ENCODE measurements around the gene SEMA5A.

Gene SEMA5A

DNA sequence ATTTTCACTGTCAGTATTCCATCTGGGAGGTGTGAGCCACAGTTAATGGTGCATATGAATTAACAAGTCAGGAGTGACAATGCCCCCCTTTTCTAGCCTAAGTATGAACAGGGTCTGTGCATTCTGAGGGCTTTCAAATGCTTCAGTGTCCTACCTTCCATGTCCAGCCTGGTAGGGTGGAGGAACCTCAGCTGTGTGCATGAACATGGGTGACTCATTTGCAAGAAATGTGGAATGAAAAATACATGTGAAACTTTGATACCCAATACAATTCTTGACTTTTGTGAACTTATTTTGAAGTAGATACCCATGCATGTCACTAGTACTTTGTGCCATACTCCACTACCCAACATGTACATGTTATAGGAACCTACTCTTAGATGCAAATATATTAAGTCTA lies 375.8 kb downstream of the SEMA5A start:
- TF ChIP-seq, protein P1, sequence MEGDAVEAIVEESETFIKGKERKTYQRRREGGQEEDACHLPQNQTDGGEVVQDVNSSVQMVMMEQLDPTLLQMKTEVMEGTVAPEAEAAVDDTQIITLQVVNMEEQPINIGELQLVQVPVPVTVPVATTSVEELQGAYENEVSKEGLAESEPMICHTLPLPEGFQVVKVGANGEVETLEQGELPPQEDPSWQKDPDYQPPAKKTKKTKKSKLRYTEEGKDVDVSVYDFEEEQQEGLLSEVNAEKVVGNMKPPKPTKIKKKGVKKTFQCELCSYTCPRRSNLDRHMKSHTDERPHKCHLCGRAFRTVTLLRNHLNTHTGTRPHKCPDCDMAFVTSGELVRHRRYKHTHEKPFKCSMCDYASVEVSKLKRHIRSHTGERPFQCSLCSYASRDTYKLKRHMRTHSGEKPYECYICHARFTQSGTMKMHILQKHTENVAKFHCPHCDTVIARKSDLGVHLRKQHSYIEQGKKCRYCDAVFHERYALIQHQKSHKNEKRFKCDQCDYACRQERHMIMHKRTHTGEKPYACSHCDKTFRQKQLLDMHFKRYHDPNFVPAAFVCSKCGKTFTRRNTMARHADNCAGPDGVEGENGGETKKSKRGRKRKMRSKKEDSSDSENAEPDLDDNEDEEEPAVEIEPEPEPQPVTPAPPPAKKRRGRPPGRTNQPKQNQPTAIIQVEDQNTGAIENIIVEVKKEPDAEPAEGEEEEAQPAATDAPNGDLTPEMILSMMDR (IDR thresholded peaks at IDR 0.05), result no peak
- no peaks in the 10 kb centered on the region for H3K27me3 ChIP-seq (ENCODE audit: control insufficient read depth, insufficient read depth, low read length)
- H3K9ac ChIP-seq, result no peak overlapping the region
- H3K4me1 ChIP-seq, result no peaks in the 10 kb centered on the region
- H3K36me3 ChIP-seq (ENCODE audit: control insufficient read depth, insufficient read depth, low read length), result no peaks in the 10 kb centered on the region
- no peaks in the 10 kb centered on the region for H3K79me2 ChIP-seq
- no peak overlapping the region for H2AFZ ChIP-seq
- no peaks in the 10 kb centered on the region for H3K9me3 ChIP-seq (ENCODE audit: control insufficient read depth, low read length)
- H3K4me2 ChIP-seq (ENCODE audit: low read length), result no peak overlapping the region
- H3K27ac ChIP-seq, result no peak overlapping the region
- no peak overlapping the region for H3K4me3 ChIP-seq (ENCODE audit: low read depth, low read length)

DNA sequence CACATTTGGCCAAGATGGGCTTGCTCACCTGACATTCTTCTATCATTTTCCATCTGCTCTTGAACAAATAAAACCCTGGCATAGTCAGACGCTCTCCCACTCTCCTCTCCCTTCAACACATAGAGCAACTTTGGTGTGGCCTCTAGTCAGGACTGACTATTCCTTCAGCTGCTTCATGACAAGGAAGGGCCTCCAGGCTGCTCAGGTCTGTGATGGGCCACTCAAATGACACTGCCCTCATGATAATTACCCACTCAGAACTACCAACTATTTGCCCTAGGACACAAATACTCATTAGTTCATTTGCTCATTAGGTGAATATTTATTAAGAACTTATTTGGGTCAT lies 376.3 kb downstream of the SEMA5A start:
- no peaks in the 10 kb centered on the region for H3K27me3 ChIP-seq (ENCODE audit: control insufficient read depth, insufficient read depth, low read length)
- H3K4me2 ChIP-seq (ENCODE audit: low read length), result no peak overlapping the region
- H3K4me3 ChIP-seq (ENCODE audit: low read depth, low read length), result no peak overlapping the region
- no peaks in the 10 kb centered on the region for H3K9me3 ChIP-seq (ENCODE audit: control insufficient read depth, low read length)
- no peaks in the 10 kb centered on the region for H3K36me3 ChIP-seq (ENCODE audit: control insufficient read depth, insufficient read depth, low read length)
- no peak overlapping the region for H3K9ac ChIP-seq
- H3K4me1 ChIP-seq, result no peaks in the 10 kb centered on the region
- TF ChIP-seq, protein P1 (IDR thresholded peaks at IDR 0.05), result no peak
- no peak overlapping the region for H3K27ac ChIP-seq
- no peaks in the 10 kb centered on the region for H3K79me2 ChIP-seq
- no peak overlapping the region for H2AFZ ChIP-seq

DNA sequence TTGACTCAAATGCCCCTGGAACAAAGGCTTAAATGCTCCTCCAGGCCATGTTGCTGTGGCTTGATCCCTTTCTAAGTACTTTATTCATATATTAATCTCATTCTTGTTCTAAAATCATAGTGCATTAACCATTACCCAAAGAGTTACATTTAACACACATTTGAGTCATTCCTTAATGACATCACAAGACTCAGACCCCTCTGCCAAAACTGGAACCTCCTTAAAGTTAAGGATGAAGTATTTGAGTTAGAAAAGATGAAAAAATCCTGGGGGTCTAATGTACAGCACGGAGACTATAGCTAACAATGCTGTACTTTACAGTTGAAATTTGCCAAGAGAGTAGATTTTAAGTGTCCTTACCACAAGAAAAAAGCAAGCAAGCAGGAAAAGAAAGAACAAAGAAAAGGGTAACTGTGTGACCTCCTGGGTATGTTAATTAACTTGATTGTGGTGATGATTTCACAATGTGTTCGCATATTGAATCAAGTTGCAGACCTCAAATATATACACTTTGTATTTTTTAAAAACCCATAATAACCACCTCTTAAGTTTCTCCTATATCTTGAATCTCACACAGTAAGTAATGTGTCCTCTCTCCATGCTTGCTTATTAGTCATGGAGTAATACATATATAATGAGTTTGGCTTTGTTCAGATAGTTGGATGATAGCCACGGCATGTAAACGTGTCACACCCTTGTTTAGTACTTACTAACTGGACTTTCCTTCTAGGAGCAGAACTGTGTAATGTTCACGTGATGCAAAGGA lies 376.9 kb downstream of the SEMA5A start:
- Histone ChIP-seq H3K79me2 (no peaks in the 10 kb centered on the region), H3K4me3 (ENCODE audit: low read depth, low read length) (no peak overlapping the region), H3K9ac (no peak overlapping the region), H3K27ac (no peak overlapping the region), H3K9me3 (ENCODE audit: control insufficient read depth, low read length) (no peaks in the 10 kb centered on the region), H3K4me1 (no peaks in the 10 kb centered on the region), H3K36me3 (ENCODE audit: control insufficient read depth, insufficient read depth, low read length) (no peaks in the 10 kb centered on the region), H2AFZ (no peak overlapping the region), H3K27me3 (ENCODE audit: control insufficient read depth, insufficient read depth, low read length) (no peaks in the 10 kb centered on the region), H3K4me2 (ENCODE audit: low read length) (no peak overlapping the region)
- TF ChIP-seq, protein P1 (IDR thresholded peaks at IDR 0.05), result no peak

DNA sequence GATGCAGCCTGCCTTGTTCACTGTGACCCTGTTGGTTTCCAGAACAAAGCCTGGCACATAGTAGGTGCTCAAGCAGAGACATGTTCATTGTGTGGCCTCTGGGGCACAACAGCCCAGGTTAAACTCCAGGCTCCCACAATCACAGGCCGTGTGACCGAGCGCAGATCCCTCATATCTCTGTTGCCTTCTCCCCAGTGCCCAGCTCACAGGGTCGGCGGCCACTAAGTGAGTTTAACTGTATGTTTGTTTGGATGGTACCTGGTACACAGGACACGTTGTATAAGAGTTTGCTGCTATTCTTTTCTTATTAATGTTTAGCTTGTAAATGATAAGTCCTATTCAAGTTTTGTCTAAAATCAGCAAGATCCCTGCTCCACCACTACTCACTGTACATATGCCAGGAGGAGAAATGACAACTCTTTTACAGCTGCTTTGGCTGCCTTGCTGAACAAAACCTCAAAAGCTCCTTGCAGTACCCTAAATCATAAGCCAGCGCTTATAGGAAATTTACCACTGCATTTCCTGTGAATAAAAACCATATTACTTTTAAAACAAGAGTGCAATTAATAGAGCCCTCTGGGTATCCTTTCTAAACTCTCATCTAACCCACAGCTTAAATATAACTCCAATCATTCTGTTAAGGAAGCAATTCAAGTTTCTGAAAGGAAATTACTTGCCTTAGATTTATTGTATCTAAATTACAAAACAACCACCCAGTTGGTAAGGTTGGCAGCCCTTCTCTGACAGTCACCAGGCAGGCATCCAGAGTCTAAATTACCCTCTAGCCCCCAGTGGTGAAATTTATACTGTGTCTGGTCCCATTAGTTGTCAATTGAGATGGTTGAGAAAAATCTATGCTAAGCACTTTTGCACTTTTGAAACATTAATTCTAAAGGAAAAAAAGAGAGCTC lies 379.4 kb downstream of the SEMA5A start:
- H3K27ac ChIP-seq, result no peak overlapping the region
- no peaks in the 10 kb centered on the region for H3K4me1 ChIP-seq
- H3K9ac ChIP-seq, result no peak overlapping the region
- H3K27me3 ChIP-seq (ENCODE audit: control insufficient read depth, insufficient read depth, low read length), result no peaks in the 10 kb centered on the region
- TF ChIP-seq, protein P1 (IDR thresholded peaks at IDR 0.05), result no peak
- H3K9me3 ChIP-seq (ENCODE audit: control insufficient read depth, low read length), result no peaks in the 10 kb centered on the region
- H3K79me2 ChIP-seq, result no peaks in the 10 kb centered on the region
- H3K4me3 ChIP-seq (ENCODE audit: low read depth, low read length), result no peak overlapping the region
- H2AFZ ChIP-seq, result no peak overlapping the region
- no peak overlapping the region for H3K4me2 ChIP-seq (ENCODE audit: low read length)
- no peaks in the 10 kb centered on the region for H3K36me3 ChIP-seq (ENCODE audit: control insufficient read depth, insufficient read depth, low read length)
